HG02610 (cell line): ENCODE results near the gene MED12.
A peak's percentile ranks its signal among the peaks of the same experiment; 100 is the strongest.

Experiments used
- ATAC-seq: cut with Tn5 transposase; IDR thresholded peaks from one replicate; pipeline ENCODE4 v1.9.1; 2021; ENCODE audit warnings: mild to moderate bottlenecking, moderate library complexity; ENCODE audit not compliant: unreplicated experiment

The MED12 gene

DNA sequence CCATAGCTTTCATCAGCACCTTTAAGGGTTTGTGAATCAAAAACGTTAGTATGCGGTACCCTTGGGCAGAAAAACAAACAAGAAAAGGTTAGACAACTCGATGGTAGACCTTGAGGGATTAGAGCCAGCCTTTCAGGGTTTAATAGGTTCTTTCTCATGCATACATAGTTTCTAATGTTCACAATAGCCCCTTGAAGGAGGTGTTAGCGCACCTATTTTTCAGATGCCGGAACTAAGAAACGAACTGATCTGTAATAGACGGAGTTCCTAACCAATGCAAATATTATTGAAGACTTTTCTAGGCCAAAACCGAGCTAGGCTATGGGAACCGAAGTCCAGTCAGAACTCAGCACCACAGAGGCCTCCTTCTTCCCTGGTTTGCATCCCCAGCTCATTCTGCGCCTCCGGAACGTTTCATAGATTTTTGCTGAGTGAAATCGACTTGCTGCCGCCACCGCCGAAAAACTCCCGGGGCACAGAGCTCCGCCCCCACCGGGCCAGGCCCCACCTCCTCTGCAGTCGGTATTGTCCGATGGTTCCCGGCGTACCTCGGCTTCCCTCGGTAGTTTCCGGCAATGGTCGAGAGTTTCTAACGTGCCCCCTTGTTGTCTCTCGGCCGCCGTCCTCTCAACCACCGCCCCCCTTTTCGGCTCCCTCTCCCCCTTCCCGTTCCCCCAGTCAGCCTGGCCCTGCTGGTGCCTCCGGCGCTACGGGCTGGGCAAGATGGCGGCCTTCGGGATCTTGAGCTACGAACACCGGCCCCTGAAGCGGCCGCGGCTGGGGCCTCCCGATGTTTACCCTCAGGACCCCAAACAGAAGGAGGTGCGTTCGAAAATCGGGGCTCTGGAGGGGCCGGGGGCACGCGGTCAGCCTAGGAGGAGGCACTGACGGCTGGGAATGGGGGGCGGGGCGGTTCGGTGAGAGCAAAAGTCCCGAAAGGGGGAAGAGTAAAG, at the start of gene MED12:
TSS of gene MED12 (plus strand) at position 565 of the 953 bp plus-strand sequence. CDS start at position 724, 159 bp downstream.
- ATAC-seq: peak; percentile 97

DNA sequence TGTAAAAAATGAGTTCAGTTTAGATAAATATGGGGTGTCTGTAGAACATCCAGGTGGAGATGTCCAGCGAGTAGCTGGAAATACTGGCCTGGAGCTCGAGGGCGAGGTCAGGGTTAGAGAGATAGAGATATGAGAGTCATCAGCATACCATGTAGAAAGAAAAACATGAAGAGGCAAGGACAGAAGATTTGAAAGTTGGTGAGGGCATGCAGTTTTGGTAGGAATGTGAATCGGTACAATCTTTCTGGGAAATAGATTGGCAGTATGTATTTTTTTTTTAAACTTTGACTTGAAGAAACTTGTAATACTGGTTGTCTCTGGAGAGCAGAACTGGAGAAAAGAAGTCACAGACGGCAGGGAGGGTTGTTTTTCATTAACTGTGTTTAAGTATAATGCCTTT, 47.9 kb upstream of the MED12 start:
- ATAC-seq: no peak

DNA sequence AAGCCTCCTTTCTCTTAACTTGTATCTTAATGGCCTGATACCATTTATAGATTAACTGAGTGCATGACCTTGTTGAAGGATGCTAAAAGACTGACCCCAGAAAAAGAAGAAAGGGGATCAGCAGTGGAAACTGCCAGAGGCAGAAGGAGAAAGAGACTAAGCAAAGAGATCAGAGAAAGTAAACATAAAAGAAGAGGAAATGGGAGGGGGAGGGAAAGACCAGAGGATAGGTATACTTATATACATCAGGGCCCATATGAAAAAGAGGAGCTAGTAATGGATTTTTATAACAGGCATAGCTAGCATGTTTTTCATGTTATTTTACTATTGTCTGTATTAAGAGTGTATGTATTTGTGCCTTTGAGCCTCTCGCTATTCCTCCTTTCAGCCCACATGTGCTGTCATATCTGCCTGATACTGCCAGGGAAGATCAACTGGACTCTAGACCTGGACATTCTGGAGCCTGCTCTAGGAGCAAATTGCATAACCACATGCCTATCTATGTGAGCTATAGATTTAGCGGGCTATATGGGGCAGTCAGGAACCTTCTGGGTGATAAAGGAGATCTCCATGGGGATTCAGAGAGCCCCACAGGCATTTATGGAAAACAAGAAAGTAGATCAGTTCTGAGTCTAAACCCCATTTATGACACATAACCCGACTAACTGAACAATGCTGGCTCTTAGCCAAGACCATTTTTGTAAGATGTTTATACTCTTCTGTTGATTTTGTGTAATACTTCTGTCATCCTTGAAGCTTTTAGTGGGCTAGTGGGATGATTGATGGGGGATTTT, 36.9 kb upstream of the MED12 start:
- no peak for ATAC-seq

DNA sequence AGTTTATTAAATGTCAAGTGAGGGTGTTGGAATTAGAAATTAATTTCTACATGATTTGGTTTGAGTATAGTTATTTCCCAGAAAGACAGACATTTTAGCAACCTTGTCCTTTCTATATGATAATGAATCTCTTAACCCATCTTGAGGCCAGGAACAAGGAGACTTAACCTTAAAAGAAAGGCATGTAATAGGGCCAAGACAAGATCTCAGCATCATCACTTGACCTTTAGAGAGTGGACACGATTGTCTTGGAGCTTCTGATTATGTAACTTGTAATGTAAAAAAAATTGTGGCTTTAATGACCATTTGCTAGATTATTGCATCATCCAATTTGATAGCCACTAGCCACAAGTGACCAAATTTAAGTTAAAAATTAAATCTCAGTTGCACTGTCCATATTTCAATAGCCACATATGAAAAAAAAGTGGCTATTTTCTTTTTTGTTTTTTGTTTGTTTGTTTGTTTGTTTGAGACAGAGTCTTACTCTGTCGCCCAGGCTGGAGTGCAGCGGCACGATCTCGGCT, 36.2 kb upstream of the MED12 start:
- no peak for ATAC-seq

DNA sequence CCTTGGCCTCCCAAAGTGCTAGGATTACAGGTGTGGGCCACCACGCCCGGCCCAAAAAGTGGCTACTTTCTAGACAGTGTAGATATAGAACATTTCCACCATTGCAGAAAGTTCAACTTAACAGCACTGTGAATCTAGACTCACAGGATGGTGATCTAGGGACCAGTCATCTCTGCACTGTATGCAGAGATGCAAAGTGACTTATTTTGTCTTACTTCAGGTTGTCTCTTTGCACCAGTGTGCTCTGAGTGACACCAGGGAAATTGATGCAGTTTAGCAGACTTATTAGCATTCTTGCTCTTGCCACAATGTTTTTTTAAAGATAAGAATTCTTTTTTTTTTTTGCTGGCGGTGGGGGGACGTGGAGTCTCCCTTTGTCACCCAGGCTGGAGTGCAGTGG, 35.6 kb upstream of the MED12 start:
- no peak for ATAC-seq

DNA sequence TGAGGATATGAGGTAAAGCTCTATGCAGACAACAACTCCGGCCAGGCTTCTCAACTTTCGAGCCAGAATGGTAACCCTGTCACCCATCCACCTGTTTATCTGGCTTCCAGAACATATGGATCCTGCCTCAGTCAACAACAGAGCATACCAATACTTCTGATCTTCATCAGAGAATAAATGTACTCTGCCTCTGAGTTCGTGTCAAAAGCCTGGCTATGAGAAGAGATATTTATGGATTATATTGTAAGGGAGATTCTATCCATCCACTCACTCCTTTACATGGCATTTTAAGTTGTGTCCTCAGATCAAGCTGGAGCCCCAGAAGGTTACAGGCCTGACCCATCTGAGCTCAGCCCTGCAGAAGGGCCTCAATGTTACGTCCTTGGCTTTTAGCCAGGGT, 32.5 kb upstream of the MED12 start:
- no peak for ATAC-seq

DNA sequence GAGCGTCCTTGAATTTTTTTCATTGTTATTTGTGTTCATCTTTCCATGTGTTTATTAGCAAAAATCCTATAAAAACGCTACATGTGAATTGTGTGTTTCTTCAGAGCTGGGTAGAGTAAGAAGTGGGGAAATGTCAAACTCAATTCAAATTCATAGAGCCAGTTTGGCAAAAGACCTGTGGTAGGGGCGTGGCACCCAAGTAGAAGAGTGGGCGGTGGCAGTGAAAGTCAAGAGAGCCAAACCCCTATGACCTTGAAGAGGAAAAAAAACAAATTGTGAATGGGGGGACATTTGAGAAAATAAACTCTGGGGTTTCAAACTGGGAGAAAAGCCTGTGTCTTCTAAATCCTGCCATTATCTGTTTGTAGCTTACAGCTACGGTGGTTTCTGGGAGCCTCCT, 27.1 kb upstream of the MED12 start:
- ATAC-seq: no peak

DNA sequence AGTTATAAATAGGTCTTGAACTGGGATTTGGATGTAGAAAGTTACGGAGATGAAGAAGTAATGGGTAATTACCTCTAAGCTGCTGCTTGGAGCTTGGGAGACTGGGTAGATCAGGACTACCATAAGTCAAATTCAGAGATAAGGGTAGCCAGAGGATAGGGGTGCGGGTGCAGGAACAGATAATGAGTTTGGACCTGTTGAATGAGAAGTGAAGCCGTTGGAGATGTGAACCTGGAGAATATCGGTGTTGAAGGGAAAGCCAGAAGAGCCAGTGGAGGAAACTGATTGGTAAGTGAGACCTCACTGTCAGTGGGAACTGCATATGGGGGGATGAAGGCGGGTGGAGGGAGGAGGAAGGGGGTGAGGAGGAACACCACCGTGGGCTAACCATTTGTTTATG, 23.4 kb upstream of the MED12 start:
- ATAC-seq: no peak

DNA sequence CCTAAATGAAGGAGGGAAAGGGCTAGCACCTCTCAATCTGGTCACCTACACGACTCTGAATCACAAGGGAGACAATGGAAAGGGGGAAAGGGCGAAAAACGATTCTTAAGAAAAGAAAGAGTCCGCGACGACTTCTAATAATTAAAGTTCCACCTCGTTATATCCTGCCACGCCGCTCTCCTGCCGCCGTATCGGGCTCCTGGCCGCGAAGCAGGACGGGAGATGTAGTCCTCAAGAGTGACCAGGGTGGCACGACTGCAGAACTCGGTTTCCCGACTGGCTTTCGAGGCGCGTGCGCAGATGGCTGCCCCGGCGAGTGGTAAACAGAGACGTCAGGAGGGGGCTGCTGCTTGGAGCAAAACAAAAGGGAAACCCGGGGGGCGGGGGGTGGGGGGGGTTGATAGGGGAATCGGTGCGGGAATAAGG, 22.8 kb upstream of the MED12 start, which contains the start of gene FOXO4:
TSS of gene FOXO4 (plus strand) at position 297 of the 426 bp plus-strand sequence. CDS start 678 bp downstream, outside the sequence.
- peak; percentile 93 for ATAC-seq

DNA sequence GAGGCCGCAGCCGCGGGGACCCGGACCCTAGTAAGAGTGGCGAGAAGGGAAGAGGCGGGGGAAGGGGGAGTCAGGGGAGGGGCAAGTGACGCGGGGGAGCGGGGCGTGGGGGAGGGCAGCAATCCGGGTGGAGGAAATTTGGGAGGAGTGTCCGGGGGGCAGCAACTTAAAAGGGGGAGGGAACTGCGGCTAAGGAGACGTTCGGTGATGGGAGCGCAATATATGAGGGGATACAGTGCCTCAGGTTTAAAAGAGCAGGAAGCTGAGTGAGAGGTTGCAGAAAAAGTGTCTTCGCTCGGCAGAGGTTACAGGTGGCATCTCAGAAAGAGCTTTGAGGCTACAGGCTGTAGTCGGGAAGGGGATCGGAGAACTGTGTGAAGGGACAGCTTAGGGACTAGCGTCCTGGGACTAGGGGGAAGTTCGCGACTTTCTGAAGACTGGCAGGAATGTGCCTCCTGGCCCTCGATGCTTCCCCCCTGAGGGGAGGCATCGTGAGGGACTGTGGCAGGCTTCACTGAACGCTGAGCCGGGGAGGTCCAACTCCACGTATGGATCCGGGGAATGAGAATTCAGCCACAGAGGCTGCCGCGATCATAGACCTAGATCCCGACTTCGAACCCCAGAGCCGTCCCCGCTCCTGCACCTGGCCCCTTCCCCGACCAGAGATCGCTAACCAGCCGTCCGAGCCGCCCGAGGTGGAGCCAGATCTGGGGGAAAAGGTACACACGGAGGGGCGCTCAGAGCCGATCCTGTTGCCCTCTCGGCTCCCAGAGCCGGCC, 22.2 kb upstream of the MED12 start:
- ATAC-seq: no peak

DNA sequence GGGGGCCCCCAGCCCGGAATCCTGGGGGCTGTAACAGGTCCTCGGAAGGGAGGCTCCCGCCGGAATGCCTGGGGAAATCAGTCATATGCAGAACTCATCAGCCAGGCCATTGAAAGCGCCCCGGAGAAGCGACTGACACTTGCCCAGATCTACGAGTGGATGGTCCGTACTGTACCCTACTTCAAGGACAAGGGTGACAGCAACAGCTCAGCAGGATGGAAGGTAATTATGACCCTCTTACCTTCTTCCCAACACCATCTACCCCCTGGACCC, 21.7 kb upstream of the MED12 start:
- ATAC-seq: no peak

DNA sequence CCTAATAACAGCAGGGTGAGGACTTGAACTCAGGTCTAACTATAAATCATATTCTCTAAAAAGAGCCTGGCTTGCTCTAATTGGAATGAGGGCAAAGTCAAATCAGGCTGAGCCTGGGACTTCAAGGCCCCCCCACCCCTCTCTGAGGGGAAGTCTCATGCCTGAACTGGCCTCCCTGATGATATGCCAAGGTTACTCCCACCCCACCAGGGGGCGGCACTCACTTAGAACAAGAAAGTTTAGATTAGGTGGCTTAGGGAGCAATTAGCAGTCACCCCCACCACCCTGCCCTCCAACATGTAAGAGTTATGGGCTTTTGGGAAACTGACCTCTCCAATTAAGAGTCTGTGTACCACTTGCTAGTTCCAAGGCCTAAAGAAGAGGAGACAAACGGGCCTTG, 20.1 kb upstream of the MED12 start:
- peak; percentile 36 for ATAC-seq

DNA sequence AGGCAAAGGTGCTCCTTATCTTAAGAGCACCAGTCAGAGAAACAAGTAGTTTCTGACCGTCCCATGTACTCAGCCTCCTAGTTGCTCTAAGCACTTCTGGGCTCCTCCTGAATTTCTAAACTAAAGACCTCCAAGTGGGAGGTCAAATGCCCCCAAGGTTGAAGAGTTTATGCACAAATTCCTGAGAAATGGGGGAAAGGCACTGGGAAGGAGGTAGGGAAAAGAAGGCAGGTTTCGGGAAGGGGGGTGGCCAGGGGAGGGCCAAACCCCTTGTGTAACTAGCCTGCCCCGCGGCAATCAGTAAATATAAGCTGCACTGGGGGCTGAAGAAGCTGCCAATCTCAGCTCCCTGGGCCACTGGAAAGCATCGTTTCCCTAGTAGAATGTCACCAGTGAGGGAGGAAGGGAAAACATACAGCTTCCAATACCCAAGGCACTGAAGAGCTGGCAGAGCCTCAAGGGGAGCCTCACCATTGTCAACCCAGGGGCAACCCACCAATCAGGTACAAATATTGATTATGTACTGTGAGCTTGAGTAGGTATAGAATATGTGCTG, 19.4 kb upstream of the MED12 start:
- no peak for ATAC-seq

DNA sequence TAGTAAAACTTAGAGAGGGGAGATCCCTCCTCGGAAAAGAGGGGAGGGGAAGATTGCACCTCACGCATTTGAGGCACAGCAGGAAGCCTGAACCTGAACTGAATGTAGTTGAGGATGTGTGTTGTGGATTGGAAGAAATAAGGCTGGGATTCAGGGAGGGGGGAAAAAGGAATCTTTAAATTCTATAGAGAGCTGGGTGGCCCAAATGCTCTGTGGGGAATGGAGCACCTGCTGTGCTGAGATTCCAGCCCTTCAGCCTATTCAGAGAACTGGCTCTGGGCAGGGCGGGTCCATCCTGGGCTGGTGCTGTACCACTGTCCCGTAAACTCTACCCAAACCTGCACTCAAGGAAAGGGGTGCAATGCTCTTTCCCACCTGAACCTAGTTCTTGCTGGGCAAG, 18.7 kb upstream of the MED12 start:
- ATAC-seq: no peak

DNA sequence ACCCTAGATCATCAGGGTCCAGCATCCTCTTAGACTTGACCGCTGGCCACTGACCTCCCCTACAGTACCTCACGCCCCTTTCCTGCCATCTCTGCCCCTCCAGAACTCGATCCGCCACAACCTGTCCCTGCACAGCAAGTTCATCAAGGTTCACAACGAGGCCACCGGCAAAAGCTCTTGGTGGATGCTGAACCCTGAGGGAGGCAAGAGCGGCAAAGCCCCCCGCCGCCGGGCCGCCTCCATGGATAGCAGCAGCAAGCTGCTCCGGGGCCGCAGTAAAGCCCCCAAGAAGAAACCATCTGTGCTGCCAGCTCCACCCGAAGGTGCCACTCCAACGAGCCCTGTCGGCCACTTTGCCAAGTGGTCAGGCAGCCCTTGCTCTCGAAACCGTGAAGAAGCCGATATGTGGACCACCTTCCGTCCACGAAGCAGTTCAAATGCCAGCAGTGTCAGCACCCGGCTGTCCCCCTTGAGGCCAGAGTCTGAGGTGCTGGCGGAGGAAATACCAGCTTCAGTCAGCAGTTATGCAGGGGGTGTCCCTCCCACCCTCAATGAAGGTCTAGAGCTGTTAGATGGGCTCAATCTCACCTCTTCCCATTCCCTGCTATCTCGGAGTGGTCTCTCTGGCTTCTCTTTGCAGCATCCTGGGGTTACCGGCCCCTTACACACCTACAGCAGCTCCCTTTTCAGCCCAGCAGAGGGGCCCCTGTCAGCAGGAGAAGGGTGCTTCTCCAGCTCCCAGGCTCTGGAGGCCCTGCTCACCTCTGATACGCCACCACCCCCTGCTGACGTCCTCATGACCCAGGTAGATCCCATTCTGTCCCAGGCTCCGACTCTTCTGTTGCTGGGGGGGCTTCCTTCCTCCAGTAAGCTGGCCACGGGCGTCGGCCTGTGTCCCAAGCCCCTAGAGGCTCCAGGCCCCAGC, 17.6 kb upstream of the MED12 start:
- ATAC-seq: no peak

DNA sequence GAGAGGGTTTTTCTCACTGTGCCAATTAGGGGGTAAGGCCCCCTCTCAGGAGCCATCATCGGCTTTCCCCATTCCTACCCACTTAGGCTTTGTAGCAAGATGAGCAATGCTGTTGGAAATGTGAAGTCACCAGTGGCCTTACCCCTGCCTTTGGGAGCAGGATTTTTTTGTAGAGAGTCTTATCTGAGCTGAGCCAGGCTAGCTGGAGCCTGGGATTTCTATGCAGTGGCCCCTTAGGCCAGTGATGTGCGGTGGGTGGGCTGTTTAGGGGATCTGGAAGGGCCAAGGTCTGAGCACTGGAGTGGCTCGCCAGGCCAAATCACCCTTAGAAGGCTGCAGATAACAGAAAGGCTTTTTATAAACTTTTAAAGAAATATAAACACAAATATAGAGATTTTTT, 16.1 kb upstream of the MED12 start:
- ATAC-seq: no peak

DNA sequence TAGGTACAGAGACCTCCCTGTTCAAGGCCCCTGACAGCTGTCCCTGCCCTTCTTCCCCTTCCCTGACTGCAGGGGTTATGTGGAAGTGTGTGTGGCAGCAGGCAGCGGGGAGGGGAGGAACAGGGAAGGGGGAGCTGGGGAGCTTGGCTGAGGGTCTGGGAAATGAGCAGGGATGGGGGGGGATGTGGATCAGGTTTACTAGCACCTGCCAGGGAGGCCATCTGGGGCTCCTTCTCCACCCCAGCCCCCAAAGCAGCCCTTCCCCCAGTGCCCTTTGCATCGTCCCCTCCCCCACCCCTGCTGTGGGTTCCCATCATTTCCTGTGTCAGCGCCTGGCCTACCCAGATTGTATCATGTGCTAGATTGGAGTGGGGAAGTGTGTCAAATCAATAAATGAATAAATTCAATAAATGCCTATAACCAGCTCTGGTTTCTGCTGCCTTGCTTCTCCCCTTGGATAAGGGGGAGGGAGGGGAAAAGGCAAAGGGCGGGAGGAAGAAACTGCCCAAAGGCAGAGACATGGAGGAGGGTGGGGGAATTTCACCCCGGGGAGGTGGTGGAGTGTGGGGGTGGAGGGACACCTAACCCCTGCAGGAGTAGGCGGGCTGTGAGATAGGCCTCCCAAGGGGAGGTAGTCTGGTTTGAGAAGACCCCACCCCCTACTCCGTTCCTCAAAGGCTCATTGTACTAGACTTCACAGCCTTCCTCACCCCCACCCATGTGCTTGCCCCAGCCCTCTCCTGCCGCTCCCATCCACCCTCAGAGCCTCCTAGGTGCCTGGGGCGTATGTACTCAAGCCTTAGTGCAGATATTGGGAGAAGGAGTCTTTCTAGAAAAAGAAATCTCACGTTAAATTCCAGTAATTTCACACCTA, 15.0 kb upstream of the MED12 start:
- ATAC-seq: peak; percentile 61

DNA sequence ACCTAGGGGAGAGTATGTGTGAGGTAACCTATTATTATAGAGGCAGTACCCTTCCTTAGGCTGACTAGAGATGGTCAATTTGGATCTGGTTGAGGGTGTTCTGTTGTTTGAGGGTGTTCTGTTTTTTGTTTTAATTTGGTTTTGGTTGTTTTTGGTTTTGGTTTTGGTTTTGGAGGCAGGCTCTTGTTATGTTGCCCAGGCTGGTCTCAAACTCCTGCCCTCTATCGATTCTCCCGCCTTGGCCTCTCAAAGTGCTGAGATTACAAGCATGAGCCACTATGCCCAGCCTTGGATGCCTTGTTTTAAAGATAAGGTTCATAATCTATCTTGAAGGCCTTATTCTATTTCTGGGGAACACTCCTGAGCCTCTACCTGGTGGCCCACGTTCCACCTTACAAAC, 12.8 kb upstream of the MED12 start:
- no peak for ATAC-seq

DNA sequence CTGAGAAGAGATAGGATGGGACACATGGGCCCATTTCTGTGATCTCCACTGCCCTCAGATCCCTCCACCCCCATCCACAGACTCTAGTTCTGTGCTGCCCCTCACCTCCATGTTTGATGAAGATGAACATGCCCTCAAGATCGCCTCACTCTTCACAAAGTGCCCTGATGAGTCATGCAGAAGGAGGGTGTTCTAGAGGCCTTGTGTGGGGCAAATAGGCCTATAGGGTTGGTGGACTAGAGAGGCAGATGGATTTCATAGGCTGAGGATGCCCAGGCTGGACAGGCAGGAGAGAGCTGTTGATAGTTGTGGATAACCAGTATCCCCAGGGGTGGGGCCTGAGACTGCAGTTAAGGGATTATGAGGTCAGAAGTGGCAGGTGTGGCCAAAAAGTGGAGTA, 12.0 kb upstream of the MED12 start, which contains the start of gene CXorf65:
TSS of gene CXorf65 (minus strand) at position 314 of the 400 bp plus-strand sequence. CDS start at position 130, 184 bp downstream.
- ATAC-seq: no peak
